DMS79 treated with DMSO at 0.1 percent for 48 hours (cell line): ENCODE results near the gene VPS4A.

ENCODE experiments used
- DNase-seq: peaks from one replicate; lab custom pipeline; 2025; lab: John Stamatoyannopoulos, UW

Gene VPS4A

DNA sequence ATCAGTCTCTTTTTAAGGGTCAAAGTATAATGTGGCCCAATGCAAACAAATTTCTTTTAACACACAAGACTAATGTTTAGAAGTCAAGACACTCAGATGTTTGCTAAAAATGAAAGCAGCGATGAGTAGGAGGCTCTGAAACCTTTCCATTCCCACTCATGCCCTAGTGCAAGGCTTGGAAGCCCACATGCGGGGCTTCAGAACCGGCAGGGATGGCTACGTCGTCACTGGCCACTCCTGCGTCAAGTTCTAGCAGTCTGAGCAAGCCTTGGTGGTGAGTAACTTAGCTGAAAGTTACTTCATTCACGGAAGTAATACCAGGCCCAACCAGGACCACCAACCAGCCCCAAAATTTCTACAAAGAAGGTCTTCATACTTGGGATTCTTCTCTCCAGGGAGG, 55.3 kb downstream of the VPS4A start:
- no peak for DNase-seq

DNA sequence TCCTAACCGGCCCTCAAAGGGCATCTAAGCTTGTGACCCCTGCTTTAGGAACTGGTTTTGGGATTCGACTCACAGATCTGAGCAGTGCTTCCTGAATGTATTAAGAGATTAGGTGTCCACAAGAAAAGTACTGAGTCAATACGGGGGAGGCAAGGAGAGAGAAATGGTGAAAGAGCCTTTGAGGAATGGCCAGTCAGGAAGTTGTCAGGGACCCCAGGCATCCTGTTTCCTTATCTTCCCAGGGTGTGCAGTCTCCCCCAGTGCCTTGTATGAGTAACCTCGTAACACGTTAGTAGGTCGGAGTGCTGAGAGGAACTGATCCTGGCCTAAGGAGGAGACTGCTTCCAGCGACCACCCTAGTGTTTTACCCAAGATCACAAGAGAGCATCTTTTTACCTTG, 56.8 kb downstream of the VPS4A start:
- DNase-seq, result no peak

DNA sequence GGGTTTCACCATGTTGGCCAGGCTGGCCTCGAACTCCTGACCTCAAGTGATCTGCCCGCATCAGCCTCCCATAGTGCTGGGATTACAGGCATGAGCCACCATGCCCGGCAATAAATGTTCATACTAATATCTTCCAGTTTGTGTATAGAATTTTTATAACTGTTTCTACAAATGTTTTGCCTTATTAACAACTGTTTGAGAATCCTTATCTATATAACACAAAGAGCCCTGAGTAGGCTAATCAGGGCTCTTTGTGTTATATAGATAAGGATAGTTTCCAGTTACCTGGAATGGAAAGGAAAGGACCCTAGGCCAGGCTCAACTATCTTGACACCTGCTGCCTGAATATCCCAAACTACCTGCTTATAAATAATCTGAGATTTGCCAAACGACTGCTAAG, 57.7 kb downstream of the VPS4A start:
- DNase-seq, result no peak

DNA sequence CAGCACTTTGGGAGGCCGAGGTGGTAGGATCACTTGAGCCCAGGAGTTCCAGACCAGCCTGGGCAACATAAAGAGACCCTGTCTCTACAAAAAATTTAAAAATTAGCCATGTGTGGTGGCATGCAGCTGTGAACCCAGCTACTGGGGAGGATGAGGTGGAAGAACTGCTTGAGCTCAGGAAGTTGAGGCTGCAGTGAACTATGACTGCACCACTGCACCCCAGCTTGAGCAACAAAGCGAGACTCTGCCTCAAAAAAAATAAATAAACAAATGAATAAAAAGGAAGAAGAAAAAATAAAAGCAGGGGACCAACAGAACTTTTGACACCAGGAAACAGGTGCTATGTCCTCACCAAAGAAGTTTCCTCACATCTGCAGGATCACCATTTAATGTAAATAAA, 60.4 kb downstream of the VPS4A start:
- DNase-seq, result no peak

DNA sequence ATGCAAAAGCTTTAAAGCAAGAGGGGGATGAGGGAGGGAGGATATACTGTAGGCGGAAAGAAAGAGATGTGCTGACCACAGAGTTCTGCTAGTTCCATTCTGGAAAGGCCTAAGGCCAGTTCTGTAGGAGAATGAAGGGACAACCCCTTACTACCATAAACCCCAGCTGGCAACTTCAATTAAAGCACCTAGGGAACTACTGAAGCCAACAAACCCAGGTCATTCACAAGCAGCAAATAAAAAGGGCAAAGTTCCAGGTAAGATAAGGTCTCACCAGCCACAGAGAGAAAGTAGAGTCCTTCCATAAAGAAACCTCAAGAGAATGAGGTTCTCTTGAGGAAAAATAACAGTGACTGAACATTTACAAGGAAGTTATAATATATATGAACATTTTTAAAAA, 61.9 kb downstream of the VPS4A start:
- DNase-seq, result no peak
